GM12872 (cell line): ENCODE data around the gene TSPAN5.

Experiments
- CTCF ChIP-seq: IDR thresholded peaks from 3 replicates; pipeline ENCODE4 v1.5.1; 2011; ENCODE audit warnings: low read depth, mild to moderate bottlenecking, low read length, moderate library complexity; ENCODE audit not compliant: insufficient read depth

Gene TSPAN5

DNA sequence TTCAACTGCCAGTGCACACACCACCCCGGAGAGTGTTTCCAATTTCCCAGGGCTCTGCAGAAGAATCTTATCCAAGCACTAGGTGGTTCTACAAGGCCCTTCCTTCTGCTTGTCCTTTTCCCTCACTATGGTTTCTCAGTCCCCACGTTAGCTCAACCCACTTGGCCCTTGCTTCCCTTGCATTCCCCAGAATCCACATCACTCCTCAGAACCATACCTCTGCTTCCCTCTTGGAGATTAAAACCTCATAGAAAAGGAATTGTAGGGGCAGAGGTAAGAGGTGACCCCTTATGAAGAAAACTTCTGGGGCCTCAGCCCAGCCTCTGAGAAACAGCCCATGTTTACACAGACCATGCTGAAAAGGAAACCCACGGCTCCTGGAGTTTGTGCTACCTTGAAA, 42.4 kb downstream of the TSPAN5 start:
- no peak for TF ChIP-seq CTCF

GRCh38 chr4:98614662-98615061, 43.7 kb downstream of the TSPAN5 start:
- no peak for TF ChIP-seq CTCF

DNA sequence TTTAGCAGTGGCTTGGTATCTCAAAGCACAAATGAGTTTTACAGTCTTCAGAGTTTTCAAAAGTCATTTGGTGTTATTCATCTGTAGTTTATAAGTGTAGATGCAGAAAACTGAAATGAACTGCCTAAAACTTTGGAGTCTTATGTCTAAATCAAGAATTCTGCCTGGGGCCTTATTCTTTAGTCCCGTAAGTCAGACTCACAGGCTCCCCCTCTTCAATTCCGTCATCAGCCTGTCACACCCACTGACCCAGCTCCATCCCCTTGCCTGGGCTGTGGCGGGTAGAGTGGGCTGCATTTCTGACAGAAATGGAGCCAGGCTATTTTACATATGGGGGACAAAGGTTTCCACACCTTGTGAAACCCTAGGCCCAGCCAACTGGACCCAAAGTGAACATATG, 44.3 kb downstream of the TSPAN5 start:
- no peak for TF ChIP-seq CTCF

DNA sequence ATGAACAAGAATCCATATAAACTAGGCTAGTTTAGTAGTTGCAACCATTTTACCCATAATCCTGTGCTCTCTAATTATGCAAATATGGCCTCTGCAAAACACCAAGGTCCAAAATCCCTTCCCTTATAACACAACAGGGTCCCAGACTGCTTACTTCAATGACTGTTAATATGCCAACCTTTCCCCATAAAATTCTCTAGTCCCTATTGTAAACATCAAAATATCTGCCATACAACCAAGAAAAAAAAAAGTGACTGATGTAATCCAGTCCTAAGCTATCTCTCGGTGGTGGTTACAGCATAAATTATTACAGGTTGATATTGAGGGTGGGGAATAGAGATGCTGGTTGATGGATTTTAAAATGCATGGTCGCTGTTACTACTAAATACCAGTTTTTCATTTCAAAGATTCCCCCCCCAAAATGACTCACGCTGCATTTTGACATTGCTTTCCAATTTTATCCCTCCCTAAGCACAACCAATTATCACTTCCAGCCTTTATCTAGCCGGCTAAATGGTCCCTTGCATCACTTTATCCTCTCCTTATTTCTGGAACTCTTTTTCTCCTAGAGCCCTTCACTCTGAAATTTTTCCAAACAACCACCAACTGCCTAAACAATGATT, 44.8 kb downstream of the TSPAN5 start:
- TF ChIP-seq CTCF: no peak

DNA sequence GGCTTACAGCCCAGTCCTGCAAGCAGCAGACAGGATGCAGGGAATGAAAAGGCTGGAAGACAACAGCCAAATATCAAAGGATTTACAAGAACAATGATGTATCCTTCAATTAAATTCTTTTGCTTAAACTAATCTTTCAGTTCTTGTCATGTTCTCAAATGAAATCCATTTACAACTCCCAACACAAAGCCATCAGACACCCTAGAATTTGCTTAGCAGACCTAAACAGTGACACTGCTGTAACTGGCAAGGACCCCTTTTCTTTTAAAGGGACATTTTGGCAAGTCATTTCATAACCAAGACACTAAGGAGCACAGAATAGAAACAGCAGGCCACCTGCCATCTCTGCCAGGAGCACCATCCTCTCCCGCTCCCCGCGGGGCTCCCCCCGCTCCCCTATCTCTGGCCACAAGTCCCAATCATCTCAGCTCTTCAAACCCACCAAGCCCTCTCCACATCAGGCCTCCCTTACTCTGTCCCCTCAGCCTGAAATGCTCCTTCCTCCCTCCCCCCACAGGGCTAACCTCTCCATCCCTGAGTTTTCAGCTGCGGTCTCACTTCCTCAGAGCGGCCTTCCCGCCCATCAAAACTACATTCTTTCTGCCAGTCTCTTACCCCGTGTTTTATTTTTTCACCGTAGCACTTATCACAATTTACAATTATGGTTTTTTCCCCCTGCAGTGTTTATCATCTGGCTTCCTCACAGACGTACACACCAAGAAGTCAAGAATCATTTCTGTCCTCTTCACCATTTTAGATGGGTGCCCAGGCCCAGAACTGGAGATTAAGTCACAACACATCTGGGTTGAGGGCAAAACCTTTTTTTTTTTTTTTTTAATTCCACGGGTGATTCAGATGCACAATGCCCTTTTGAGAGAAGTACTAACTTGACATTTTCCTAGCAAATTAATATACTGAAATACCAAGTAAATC, 45.8 kb downstream of the TSPAN5 start:
- no peak for TF ChIP-seq CTCF

GRCh38 chr4:98611677-98612317, 46.6 kb downstream of the TSPAN5 start:
- no peak for TF ChIP-seq CTCF

DNA sequence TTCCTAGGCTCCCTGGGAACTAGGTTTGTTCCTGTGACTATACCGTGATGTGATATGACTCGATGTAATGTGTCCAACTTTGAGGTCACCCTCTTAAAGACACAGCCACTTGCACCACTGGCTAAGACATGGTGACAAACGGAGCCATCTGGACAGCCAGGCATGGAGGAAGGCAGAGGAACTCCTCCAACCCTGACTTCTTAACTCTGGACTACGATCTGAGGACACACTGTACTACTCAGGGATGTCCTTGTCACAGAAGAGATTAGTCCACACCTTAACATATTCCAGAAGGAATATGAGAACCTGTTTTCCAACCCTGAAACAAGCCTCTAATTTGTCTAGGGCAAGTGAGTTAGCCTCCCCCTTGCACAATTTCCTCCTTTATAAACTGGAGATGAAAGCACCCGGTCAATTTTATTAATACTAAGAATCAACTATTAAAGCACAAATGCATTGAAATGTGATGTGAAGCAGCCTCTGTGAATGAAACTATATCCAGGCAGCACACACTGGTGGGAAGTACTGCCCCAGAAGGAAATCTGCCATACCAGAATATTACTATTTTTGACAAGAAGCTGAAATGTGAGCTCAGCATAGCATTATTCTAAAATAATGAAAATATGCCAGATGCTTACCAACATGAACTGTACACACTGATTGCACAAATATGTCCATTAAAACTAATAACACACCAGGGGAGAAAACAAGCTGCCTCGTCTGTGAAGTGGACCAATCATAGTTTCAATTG, 47.3 kb downstream of the TSPAN5 start:
- TF ChIP-seq CTCF: no peak
